Measurements from ENCODE around the gene LGR6.

The LGR6 gene

GRCh38 chr1:202181586-202181985 lies 12.0 kb upstream of the LGR6 start:
- TF ChIP-seq CTCF (IDR thresholded peaks at IDR 0.05; ENCODE audit: low read depth, low read length) = no peak
- no peak for TF ChIP-seq MAX (IDR thresholded peaks at IDR 0.05; ENCODE audit: low read depth, low read length)
- no peak for TF ChIP-seq MYC (IDR thresholded peaks at IDR 0.05; ENCODE audit: low read depth, low read length)
- no peak for TF ChIP-seq POLR2A (IDR thresholded peaks at IDR 0.05; ENCODE audit: extremely low read depth, insufficient read length)
- DNase-seq (ENCODE audit: low read depth) = no peak
- H3K4me3 ChIP-seq (ENCODE audit: low read depth, low read length) = no peak overlapping the region

- DNase-seq (ENCODE audit: low read depth) = no peak
- TF ChIP-seq POLR2A (IDR thresholded peaks at IDR 0.05; ENCODE audit: extremely low read depth, insufficient read length) (no peak), CTCF (IDR thresholded peaks at IDR 0.05; ENCODE audit: low read depth, low read length) (no peak), MYC (IDR thresholded peaks at IDR 0.05; ENCODE audit: low read depth, low read length) (no peak), MAX (IDR thresholded peaks at IDR 0.05; ENCODE audit: low read depth, low read length) (no peak)
- no peak overlapping the region for H3K4me3 ChIP-seq (ENCODE audit: low read depth, low read length)
Observed at GRCh38 chr1:202182040-202182877, 11.3 kb upstream of the LGR6 start.

GRCh38 chr1:202184750-202185460 lies 8.7 kb upstream of the LGR6 start:
- peak; percentile 84 for DNase-seq (ENCODE audit: low read depth)
- TF ChIP-seq POLR2A (IDR thresholded peaks at IDR 0.05; ENCODE audit: extremely low read depth, insufficient read length) = no peak
- peak; percentile 39; the same call in 1 of the 2 replicates for TF ChIP-seq MYC (IDR thresholded peaks at IDR 0.05; ENCODE audit: low read depth, low read length)
- peak; percentile 77 for TF ChIP-seq CTCF (IDR thresholded peaks at IDR 0.05; ENCODE audit: low read depth, low read length)
- TF ChIP-seq MAX (IDR thresholded peaks at IDR 0.05; ENCODE audit: low read depth, low read length) = peak; percentile 45; the same call in 1 of the 2 replicates
- H3K4me3 ChIP-seq (ENCODE audit: low read depth, low read length) = no peak overlapping the region

- TF ChIP-seq MYC (IDR thresholded peaks at IDR 0.05; ENCODE audit: low read depth, low read length) = no peak
- TF ChIP-seq CTCF (IDR thresholded peaks at IDR 0.05; ENCODE audit: low read depth, low read length) = no peak
- H3K4me3 ChIP-seq (ENCODE audit: low read depth, low read length) = no peak overlapping the region
- no peak for DNase-seq (ENCODE audit: low read depth)
Observed at GRCh38 chr1:202186327-202186726, 7.3 kb upstream of the LGR6 start.

- H3K4me3 ChIP-seq (ENCODE audit: low read depth, low read length) = no peak overlapping the region
- no peak for DNase-seq (ENCODE audit: low read depth)
- TF ChIP-seq CTCF (IDR thresholded peaks at IDR 0.05; ENCODE audit: low read depth, low read length) (no peak), MAX (IDR thresholded peaks at IDR 0.05; ENCODE audit: low read depth, low read length) (no peak)
Observed at GRCh38 chr1:202187041-202187671, 6.4 kb upstream of the LGR6 start.

Measured in NB4 (cell line).